ENCODE results near the gene CAMP. TPM values are rescaled to one million over a fixed set of nuclear protein-coding genes. Genes with fewer than 3 reads are reported as not detected.

Gene CAMP
- total RNA-seq, 1 donor from 2014 or later, result not detected

- Mint-ChIP-seq H3K4me1 (ENCODE audit: low read depth) (peaks cover 34% of the 10 kb centered on the region), H3K27ac (no peak overlapping the region), H3K9me3 (no peaks in the 10 kb centered on the region)
These were observed 20.6 kb downstream of the CAMP start for GRCh38 chr3:48243886-48244285.

DNA sequence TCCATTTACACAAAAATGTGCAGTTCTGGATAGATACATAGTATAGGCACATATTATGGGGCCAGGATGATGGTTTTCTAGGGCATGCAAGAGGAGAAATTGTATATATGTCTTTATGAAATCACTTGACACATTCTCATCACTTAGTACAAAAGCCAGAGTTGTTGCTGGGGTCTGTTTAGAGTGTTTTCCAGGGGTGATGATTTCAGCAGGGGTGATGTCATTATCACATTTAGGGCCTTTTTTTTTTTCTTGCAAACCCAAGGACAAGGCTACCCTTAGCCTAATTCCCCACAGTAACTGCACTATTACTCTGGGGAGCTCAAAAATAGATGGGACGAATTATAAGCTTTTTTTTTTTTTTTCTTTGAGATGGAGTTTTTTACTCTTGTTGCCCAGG lies 21.2 kb downstream of the CAMP start:
- peaks cover 34% of the 10 kb centered on the region for H3K4me1 Mint-ChIP-seq (ENCODE audit: low read depth)
- intact Hi-C loops (cut with micrococcal nuclease), result loop anchor here (10.0 kb wide), 1 partner anchor 310 kb away; the partner anchor contains the start of gene PFKFB4

More at GRCh38 chr3:48243886-48244285, 20.6 kb downstream of the CAMP start:
- Mint-ChIP-seq H3K27me3 (ENCODE audit: low read depth) (no peaks in the 10 kb centered on the region), H3K36me3 (ENCODE audit: low read depth) (peaks cover 34% of the 10 kb centered on the region), H3K4me3 (ENCODE audit: low read depth) (no peak overlapping the region)
- intact Hi-C loops (cut with micrococcal nuclease), result loop anchor here (10.0 kb wide), 1 partner anchor 311 kb away; the partner anchor contains the start of gene PFKFB4
- no peak for DNase-seq (ENCODE audit: low spot score)

DNA sequence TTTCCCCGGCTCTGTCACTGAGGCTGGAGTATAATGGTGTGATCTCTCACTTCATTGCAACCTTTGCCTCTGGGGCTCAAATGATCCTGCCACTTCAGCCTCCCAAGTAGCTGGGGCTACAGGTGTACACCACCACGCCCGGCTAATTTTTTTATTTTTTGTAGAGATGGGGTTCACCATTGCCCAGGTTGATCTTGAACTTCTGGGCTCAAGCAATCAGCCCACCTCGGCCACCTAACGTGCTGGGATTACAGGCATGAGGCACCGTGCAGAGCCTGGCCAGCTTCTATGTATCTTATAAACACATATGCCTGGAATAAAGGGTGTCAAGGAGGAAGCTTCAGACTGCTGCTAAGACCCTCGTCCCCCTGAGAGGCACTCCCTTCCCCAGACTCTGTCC lies 21.8 kb downstream of the CAMP start:
- DNase-seq (ENCODE audit: low spot score), result no peak
- Mint-ChIP-seq H3K36me3 (ENCODE audit: low read depth) (peaks cover 43% of the 10 kb centered on the region), H3K4me1 (ENCODE audit: low read depth) (peaks cover 32% of the 10 kb centered on the region), H3K27ac (peak overlapping the region; percentile 59), H3K9me3 (no peaks in the 10 kb centered on the region), H3K27me3 (ENCODE audit: low read depth) (no peaks in the 10 kb centered on the region), H3K4me3 (ENCODE audit: low read depth) (no peak overlapping the region)
- intact Hi-C loops (cut with micrococcal nuclease), result loop anchor here (10.0 kb wide), 1 partner anchor 310 kb away; the partner anchor contains the start of gene PFKFB4

More for the DNA sequence above, 21.2 kb downstream of the CAMP start:
- no peak overlapping the region for H3K4me3 Mint-ChIP-seq (ENCODE audit: low read depth)
- DNase-seq (ENCODE audit: low spot score), result no peak
- no peaks in the 10 kb centered on the region for H3K27me3 Mint-ChIP-seq (ENCODE audit: low read depth)
- H3K36me3 Mint-ChIP-seq (ENCODE audit: low read depth), result peaks cover 40% of the 10 kb centered on the region
- no peak overlapping the region for H3K27ac Mint-ChIP-seq
- H3K9me3 Mint-ChIP-seq, result no peaks in the 10 kb centered on the region

DNA sequence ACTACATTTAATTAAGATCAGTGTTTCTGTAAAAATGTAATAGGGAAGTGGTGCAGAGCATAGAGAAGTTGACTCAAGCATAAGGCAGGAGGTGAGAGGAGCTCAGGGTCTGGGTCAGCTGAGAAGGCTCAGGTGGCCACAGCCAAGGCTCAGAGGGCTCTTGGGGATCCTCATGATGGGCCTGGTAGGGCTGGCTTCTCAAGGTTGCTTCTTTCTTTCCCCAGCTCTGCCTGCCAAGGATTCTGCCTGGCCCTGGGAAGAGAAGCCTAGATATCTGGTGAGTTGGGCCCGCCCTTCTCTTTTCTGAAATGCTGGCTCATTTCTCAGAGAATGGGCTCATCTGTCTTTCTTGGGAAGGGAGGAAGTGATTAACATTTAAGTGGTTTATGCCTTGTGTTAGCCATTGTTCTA lies 24.1 kb downstream of the CAMP start:
- DNase-seq (ENCODE audit: low spot score), result no peak
- Mint-ChIP-seq H3K9me3 (no peaks in the 10 kb centered on the region), H3K4me3 (ENCODE audit: low read depth) (no peak overlapping the region), H3K36me3 (ENCODE audit: low read depth) (peaks cover 55% of the 10 kb centered on the region), H3K4me1 (ENCODE audit: low read depth) (peaks cover 27% of the 10 kb centered on the region), H3K27me3 (ENCODE audit: low read depth) (no peaks in the 10 kb centered on the region), H3K27ac (peak overlapping the region; percentile 83)
- intact Hi-C loops (cut with micrococcal nuclease), result loop anchor here (10.0 kb wide), 1 partner anchor 307 kb away; the partner anchor contains the start of gene PFKFB4

DNA sequence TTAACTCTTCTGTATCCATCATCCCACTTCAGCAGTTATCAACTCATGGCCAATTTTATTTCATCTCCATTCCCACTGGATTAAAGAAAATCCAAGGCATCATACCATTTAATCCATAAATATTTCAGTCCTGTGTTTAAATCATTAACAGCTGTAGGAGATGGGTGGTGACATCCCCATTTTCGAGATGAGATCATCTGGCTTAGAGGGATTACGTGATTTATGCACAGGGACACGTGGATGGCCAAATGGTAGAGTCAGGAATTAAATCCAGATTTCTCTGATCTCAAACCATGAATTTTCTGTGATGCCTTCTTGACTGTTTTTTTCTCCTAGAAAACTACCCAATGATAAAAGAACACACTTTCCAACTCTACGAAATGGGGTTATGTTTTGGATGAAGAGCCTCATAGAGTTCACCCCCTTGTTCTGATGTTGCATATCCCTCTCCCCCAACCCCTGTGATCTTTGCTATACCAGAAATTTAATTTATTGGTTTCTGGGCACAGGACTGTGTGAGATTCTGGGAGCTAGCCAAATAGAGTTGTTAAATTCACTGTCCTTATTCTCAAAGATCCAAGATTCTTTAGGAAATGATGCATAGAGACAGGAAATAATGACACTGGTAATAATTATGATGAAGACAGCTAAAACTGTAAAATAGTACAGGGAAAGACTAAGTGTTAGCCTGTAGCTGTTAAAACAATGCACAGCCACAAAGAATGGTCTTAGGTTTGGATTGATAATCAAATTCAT lies 25.0 kb downstream of the CAMP start:
- no peaks in the 10 kb centered on the region for H3K27me3 Mint-ChIP-seq (ENCODE audit: low read depth)
- H3K4me3 Mint-ChIP-seq (ENCODE audit: low read depth), result no peak overlapping the region
- H3K4me1 Mint-ChIP-seq (ENCODE audit: low read depth), result peaks cover 25% of the 10 kb centered on the region
- intact Hi-C loops (cut with micrococcal nuclease), result loop anchor here (10.0 kb wide), 1 partner anchor 307 kb away; the partner anchor contains the start of gene PFKFB4
- H3K27ac Mint-ChIP-seq, result no peak overlapping the region
- H3K36me3 Mint-ChIP-seq (ENCODE audit: low read depth), result peaks cover 62% of the 10 kb centered on the region
- H3K9me3 Mint-ChIP-seq, result no peaks in the 10 kb centered on the region
- no peak for DNase-seq (ENCODE audit: low spot score)

GRCh38 chr3:48256557-48256956 lies 33.3 kb downstream of the CAMP start:
- no peak overlapping the region for H3K4me3 Mint-ChIP-seq (ENCODE audit: low read depth)
- H3K36me3 Mint-ChIP-seq (ENCODE audit: low read depth), result peaks cover 79% of the 10 kb centered on the region
- intact Hi-C loops (cut with micrococcal nuclease), result no loop called here
- H3K27ac Mint-ChIP-seq, result no peak overlapping the region
- DNase-seq (ENCODE audit: low spot score), result no peak
- H3K27me3 Mint-ChIP-seq (ENCODE audit: low read depth), result no peaks in the 10 kb centered on the region
- H3K4me1 Mint-ChIP-seq (ENCODE audit: low read depth), result peaks cover 4% of the 10 kb centered on the region
- H3K9me3 Mint-ChIP-seq, result peaks cover 8% of the 10 kb centered on the region

GRCh38 chr3:48258530-48258929 lies 35.2 kb downstream of the CAMP start:
- Mint-ChIP-seq H3K27ac (peak overlapping the region; percentile 16), H3K36me3 (ENCODE audit: low read depth) (peaks cover 80% of the 10 kb centered on the region), H3K9me3 (peaks cover 8% of the 10 kb centered on the region), H3K27me3 (ENCODE audit: low read depth) (no peaks in the 10 kb centered on the region), H3K4me1 (ENCODE audit: low read depth) (peaks cover 4% of the 10 kb centered on the region), H3K4me3 (ENCODE audit: low read depth) (no peak overlapping the region)
- no peak for DNase-seq (ENCODE audit: low spot score)
- intact Hi-C loops (cut with micrococcal nuclease), result no loop called here

DNA sequence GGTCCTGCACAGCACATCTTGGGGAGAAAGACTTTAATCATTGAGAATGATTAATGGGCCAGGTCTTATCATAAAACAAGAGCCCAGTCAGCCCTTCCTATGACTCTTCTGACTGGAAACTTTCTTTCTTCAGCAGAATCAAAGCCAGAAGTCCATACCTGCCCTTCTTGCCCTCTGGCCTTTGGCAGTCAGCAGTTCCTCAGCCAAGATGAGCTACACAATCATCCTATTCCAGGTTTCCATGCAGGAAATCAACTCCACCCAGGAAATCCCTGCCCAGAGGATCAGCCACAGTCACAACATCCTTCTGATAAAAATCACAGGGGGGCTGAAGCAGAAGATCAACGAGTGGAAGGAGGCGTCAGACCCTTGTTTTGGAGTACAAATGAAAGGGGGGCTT lies 44.5 kb downstream of the CAMP start:
- DNase-seq (ENCODE audit: low spot score), result no peak
- peak overlapping the region; percentile 94 for H3K27ac Mint-ChIP-seq
- H3K4me3 Mint-ChIP-seq (ENCODE audit: low read depth), result peak overlapping the region; percentile 24
- no peaks in the 10 kb centered on the region for H3K27me3 Mint-ChIP-seq (ENCODE audit: low read depth)
- H3K36me3 Mint-ChIP-seq (ENCODE audit: low read depth), result peaks cover 59% of the 10 kb centered on the region
- H3K9me3 Mint-ChIP-seq, result no peaks in the 10 kb centered on the region
- peaks cover 37% of the 10 kb centered on the region for H3K4me1 Mint-ChIP-seq (ENCODE audit: low read depth)
- intact Hi-C loops (cut with micrococcal nuclease), result loop anchor here (1.0 to 5.0 kb wide), 6 partner anchors 26 to 240 kb away; partner anchors contain the start of genes CCDC51, CDC25A, TMA7 and ZNF589

GRCh38 chr3:48268381-48268935 lies 45.2 kb downstream of the CAMP start:
- intact Hi-C loops (cut with micrococcal nuclease), result loop anchor here (1.0 to 5.0 kb wide), 6 partner anchors 27 to 239 kb away; partner anchors contain the start of genes CCDC51, CDC25A, TMA7 and ZNF589

GRCh38 chr3:48268936-48269561 lies 45.8 kb downstream of the CAMP start:
- Mint-ChIP-seq H3K27ac (peak overlapping the region; percentile 94), H3K36me3 (ENCODE audit: low read depth) (peaks cover 53% of the 10 kb centered on the region), H3K4me1 (ENCODE audit: low read depth) (peaks cover 41% of the 10 kb centered on the region), H3K9me3 (no peaks in the 10 kb centered on the region), H3K27me3 (ENCODE audit: low read depth) (no peaks in the 10 kb centered on the region), H3K4me3 (ENCODE audit: low read depth) (peak overlapping the region; percentile 58)
- DNase-seq (ENCODE audit: low spot score), result no peak
- intact Hi-C loops (cut with micrococcal nuclease), result loop anchor here (1.0 to 5.0 kb wide), 6 partner anchors 28 to 238 kb away; partner anchors contain the start of genes CCDC51, CDC25A, TMA7 and ZNF589

More at GRCh38 chr3:48268381-48268935, 45.2 kb downstream of the CAMP start:
- peaks cover 59% of the 10 kb centered on the region for H3K36me3 Mint-ChIP-seq (ENCODE audit: low read depth)
- peak overlapping the region; percentile 58 for H3K4me3 Mint-ChIP-seq (ENCODE audit: low read depth)
- H3K4me1 Mint-ChIP-seq (ENCODE audit: low read depth), result peaks cover 40% of the 10 kb centered on the region
- H3K27me3 Mint-ChIP-seq (ENCODE audit: low read depth), result no peaks in the 10 kb centered on the region
- no peaks in the 10 kb centered on the region for H3K9me3 Mint-ChIP-seq
- DNase-seq (ENCODE audit: low spot score), result peak; percentile 71
- H3K27ac Mint-ChIP-seq, result peak overlapping the region; percentile 94

DNA sequence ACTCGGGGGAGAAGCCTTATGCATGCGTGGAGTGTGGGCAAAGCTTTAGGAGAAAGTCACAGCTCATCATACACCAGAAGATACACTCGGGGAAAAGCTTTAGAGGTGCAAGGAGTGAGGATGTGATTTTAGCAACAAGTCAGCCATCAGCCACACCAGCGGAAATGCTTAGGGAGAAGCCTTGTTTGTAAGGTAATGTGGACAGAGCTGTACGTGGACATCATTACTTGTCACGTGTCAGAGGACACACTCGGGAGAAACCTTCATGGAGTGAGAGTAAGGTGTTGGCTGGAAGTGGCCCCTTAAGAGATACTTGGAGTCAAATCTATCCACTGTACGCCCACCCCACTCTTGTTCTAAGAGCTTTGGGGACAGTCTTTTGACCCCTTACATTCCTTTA lies 46.3 kb downstream of the CAMP start:
- peaks cover 51% of the 10 kb centered on the region for H3K36me3 Mint-ChIP-seq (ENCODE audit: low read depth)
- H3K4me3 Mint-ChIP-seq (ENCODE audit: low read depth), result peak overlapping the region; percentile 54
- no peak for DNase-seq (ENCODE audit: low spot score)
- peak overlapping the region; percentile 94 for H3K27ac Mint-ChIP-seq
- peaks cover 41% of the 10 kb centered on the region for H3K4me1 Mint-ChIP-seq (ENCODE audit: low read depth)
- intact Hi-C loops (cut with micrococcal nuclease), result loop anchor here (2.0 to 5.0 kb wide), 2 partner anchors 171 to 182 kb away; partner anchors contain the start of genes CCDC51 and TMA7
- no peaks in the 10 kb centered on the region for H3K27me3 Mint-ChIP-seq (ENCODE audit: low read depth)
- H3K9me3 Mint-ChIP-seq, result no peaks in the 10 kb centered on the region

DNA sequence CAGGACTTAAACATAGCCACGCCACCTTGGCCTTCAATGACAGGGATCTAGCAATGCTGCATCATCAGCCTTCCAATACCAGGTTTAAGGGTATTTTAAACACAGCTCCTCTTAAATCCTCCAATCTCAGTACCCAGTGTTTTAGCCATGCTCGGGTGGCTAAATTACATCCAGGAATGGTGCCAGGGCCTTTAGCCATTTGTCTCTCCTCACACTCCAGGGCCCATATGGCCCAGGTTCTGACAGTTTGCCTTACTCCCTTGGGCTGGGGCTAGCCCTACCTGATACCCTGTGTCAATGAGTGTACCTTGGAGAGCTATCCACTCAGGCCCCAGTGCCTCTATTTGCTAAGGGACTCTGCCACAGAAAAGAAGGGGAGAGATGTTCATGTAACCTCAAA lies 47.0 kb downstream of the CAMP start:
- H3K36me3 Mint-ChIP-seq (ENCODE audit: low read depth), result peaks cover 51% of the 10 kb centered on the region
- no peak for DNase-seq (ENCODE audit: low spot score)
- no peaks in the 10 kb centered on the region for H3K27me3 Mint-ChIP-seq (ENCODE audit: low read depth)
- H3K27ac Mint-ChIP-seq, result peak overlapping the region; percentile 57
- no peaks in the 10 kb centered on the region for H3K9me3 Mint-ChIP-seq
- H3K4me1 Mint-ChIP-seq (ENCODE audit: low read depth), result peaks cover 41% of the 10 kb centered on the region
- H3K4me3 Mint-ChIP-seq (ENCODE audit: low read depth), result peak overlapping the region; percentile 26
- intact Hi-C loops (cut with micrococcal nuclease), result no loop called here
